Neural cell (in vitro differentiated cells): ENCODE results near the gene PLCB1. TPM values are rescaled to one million over a fixed set of nuclear protein-coding genes. Genes with fewer than 3 reads are reported as not detected.

Source experiments
- H2AFZ ChIP-seq: fragments of 200-600, 300-800 bp; sonication (generic), shearing (Covaris generic); 2 replicates; pipeline ENCODE4 v1.6.0; 2014; ENCODE audit warnings: low read depth, mild to moderate bottlenecking, antibody characterized with exemption, low read length, moderate library complexity
- H3F3A ChIP-seq: fragments of 200-600 bp; shearing (Covaris generic); 2 replicates; pipeline ENCODE4 v1.6.1; 2016; ENCODE audit warnings: mild to moderate bottlenecking, moderate library complexity, mixed read lengths, antibody characterized with exemption, low read length; ENCODE audit not compliant: insufficient read depth, poor library complexity, severe bottlenecking
- H3K27ac ChIP-seq: fragments of 200-600, 300-800 bp; sonication (generic), shearing (Covaris generic); 2 replicates; pipeline ENCODE4 v1.5.1; 2014; ENCODE audit warnings: mild to moderate bottlenecking, low read length, moderate library complexity
- H3K27me3 ChIP-seq: fragments of 300-800, 200-600 bp; sonication (generic), shearing (Covaris generic); 2 replicates; pipeline ENCODE4 v1.6.0; 2014; ENCODE audit warnings: mild to moderate bottlenecking, low read depth, low read length, moderate library complexity; ENCODE audit not compliant: insufficient read depth
- H3K36me3 ChIP-seq: fragments of 300-800, 200-600 bp; sonication (generic), shearing (Covaris generic); 2 replicates; pipeline ENCODE4 v1.5.1; 2014; ENCODE audit warnings: mild to moderate bottlenecking, antibody characterized with exemption, low read length, moderate library complexity; ENCODE audit not compliant: insufficient read depth
- H3K4me2 ChIP-seq: fragments of 300-800, 200-600 bp; sonication (generic), shearing (Covaris generic); 2 replicates; pipeline ENCODE4 v1.6.0; 2014; ENCODE audit warnings: mild to moderate bottlenecking, low read length
- H3K4me3 ChIP-seq: fragments of 300-800, 200-600 bp; sonication (generic), shearing (Covaris generic); 2 replicates; pipeline ENCODE4 v1.5.1; 2014; ENCODE audit warnings: mild to moderate bottlenecking, low read length, moderate library complexity
- H3K79me2 ChIP-seq: fragments of 200-600 bp; shearing (Covaris generic); replicated peaks from 2 replicates; pipeline ENCODE4 v1.6.0; 2014; ENCODE audit warnings: mild to moderate bottlenecking, low read length, moderate library complexity; ENCODE audit not compliant: insufficient read depth
- H3K9ac ChIP-seq: fragments of 300-800, 200-600 bp; sonication (generic), shearing (Covaris generic); 2 replicates; pipeline ENCODE4 v1.6.1; 2016; ENCODE audit warnings: mild to moderate bottlenecking, low read length, mixed read lengths
- H3K9me2 ChIP-seq: fragments of 200-600 bp; shearing (Covaris generic); 2 replicates; pipeline ENCODE4 v1.6.1; 2016; ENCODE audit warnings: mild to moderate bottlenecking, low read length, mixed read lengths; ENCODE audit not compliant: insufficient read depth
- H3K9me3 ChIP-seq: fragments of 200-600, 300-800 bp; sonication (generic), shearing (Covaris generic); 2 replicates; pipeline ENCODE4 v1.6.1; 2016; ENCODE audit warnings: mild to moderate bottlenecking, mixed run types, low read length, moderate library complexity, mixed read lengths
- H4K20me1 ChIP-seq: fragments of 200-600 bp; shearing (Covaris generic); 2 replicates; pipeline ENCODE4 v1.6.1; 2016; ENCODE audit warnings: mild to moderate bottlenecking, mixed run types; ENCODE audit not compliant: insufficient read depth
- EP300 ChIP-seq: fragments of 450-650 bp; conservative IDR thresholded peaks from 2 replicates; pipeline ENCODE4 v1.6.1; 2014; ENCODE audit warnings: antibody characterized with exemption, mild to moderate bottlenecking, moderate library complexity; ENCODE audit not compliant: poor library complexity, severe bottlenecking
- EZH2 ChIP-seq: fragments of 200-600, 300-800 bp; shearing (Covaris generic), sonication (generic); IDR thresholded peaks from 2 replicates; pipeline ENCODE4 v1.6.1; 2014; ENCODE audit warnings: antibody characterized with exemption, low read length, borderline replicate concordance, mild to moderate bottlenecking; ENCODE audit not compliant: insufficient read depth, poor library complexity, severe bottlenecking
- MXI1 ChIP-seq: fragments of 450-650 bp; conservative IDR thresholded peaks from 2 replicates; pipeline ENCODE4 v1.6.1; 2014; ENCODE audit warnings: antibody characterized with exemption, mild to moderate bottlenecking; ENCODE audit not compliant: poor library complexity, severe bottlenecking
- POLR2AphosphoS5 ChIP-seq: IDR thresholded peaks from 2 replicates; pipeline ENCODE4 v1.6.1; 2012
- RAD21 ChIP-seq: fragments of 450-650 bp; conservative IDR thresholded peaks from 2 replicates; pipeline ENCODE4 v1.6.1; 2014; ENCODE audit warnings: antibody characterized with exemption, mild to moderate bottlenecking, moderate library complexity
- SMC3 ChIP-seq: fragments of 450-650 bp; conservative IDR thresholded peaks from 2 replicates; pipeline ENCODE4 v1.6.1; 2014; ENCODE audit warnings: antibody characterized with exemption, mild to moderate bottlenecking, moderate library complexity; ENCODE audit not compliant: poor library complexity
- TAF1 ChIP-seq: IDR thresholded peaks from 2 replicates; pipeline ENCODE4 v1.6.1; 2012; ENCODE audit warnings: low read depth
- polyA plus RNA-seq: library from polyadenylated mRNA; depleted of rRNA; stranded (reverse); fragments of >200 nt; gene quantifications from 2 replicates; pipeline ENCODE4 v1.2.3, GENCODE V29; 2014
- TF ChIP-seq, protein P1 (sequence below): IDR thresholded peaks from 2 replicates; pipeline ENCODE4 v1.6.1; 2012; ENCODE audit warnings: borderline replicate concordance
- TF ChIP-seq, protein P2 (sequence below): fragments of 450-650 bp; IDR thresholded peaks from 2 replicates; pipeline ENCODE4 v1.5.1; 2014; ENCODE audit warnings: antibody characterized with exemption, mild to moderate bottlenecking, moderate library complexity; ENCODE audit not compliant: poor library complexity, severe bottlenecking

The PLCB1 gene
- polyA plus RNA-seq, 1 donor from 2014 or later: 11.4 TPM

DNA sequence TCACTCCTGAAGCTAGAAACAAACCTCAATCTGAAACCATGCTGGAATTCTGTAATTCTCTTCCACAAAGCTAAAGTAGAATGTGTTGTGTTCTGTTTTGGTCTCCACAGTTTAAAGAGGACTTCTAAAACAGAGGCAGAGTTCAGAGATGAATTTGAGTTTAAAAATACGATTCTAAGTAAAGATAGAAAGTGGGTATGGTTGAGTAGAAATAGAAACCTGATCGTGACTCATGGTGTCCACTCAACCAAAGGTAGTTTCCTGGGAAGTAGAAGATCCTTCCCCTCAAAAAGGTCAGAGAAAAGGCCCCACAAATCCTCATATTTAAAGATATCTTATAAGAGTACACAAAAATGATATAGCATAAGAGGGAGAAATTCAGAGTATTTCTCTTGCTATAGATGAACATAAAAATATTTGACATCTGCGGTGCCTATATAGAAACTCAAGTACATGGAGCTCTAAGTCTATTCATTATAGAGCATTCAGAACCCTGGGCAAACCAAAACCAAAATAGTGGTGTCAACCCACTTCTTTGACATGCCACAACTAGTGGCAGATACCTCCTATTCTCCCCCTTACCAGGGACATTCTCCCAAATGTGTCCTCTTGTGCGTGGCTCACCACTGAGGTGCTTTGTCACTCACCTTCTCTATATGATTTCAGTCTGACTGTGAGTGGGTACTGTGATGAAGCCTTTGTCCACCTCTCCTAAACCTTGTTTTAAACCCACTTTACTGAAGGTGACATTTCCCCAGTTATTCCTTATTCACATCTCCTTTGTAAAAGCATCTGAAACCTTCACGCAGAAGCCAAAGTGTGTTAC lies 84.5 kb downstream of the PLCB1 start:
- no peaks in the 10 kb centered on the region for H3K9me3 ChIP-seq
- H3F3A ChIP-seq: no peaks in the 10 kb centered on the region
- H2AFZ ChIP-seq: no peak overlapping the region
- H3K27me3 ChIP-seq: no peaks in the 10 kb centered on the region
- H3K9me2 ChIP-seq: no peaks in the 10 kb centered on the region
- H3K79me2 ChIP-seq: no peaks in the 10 kb centered on the region
- no peak overlapping the region for H3K9ac ChIP-seq
- H4K20me1 ChIP-seq: no peaks in the 10 kb centered on the region
- no peak overlapping the region for H3K4me2 ChIP-seq
- TF ChIP-seq, protein P1, sequence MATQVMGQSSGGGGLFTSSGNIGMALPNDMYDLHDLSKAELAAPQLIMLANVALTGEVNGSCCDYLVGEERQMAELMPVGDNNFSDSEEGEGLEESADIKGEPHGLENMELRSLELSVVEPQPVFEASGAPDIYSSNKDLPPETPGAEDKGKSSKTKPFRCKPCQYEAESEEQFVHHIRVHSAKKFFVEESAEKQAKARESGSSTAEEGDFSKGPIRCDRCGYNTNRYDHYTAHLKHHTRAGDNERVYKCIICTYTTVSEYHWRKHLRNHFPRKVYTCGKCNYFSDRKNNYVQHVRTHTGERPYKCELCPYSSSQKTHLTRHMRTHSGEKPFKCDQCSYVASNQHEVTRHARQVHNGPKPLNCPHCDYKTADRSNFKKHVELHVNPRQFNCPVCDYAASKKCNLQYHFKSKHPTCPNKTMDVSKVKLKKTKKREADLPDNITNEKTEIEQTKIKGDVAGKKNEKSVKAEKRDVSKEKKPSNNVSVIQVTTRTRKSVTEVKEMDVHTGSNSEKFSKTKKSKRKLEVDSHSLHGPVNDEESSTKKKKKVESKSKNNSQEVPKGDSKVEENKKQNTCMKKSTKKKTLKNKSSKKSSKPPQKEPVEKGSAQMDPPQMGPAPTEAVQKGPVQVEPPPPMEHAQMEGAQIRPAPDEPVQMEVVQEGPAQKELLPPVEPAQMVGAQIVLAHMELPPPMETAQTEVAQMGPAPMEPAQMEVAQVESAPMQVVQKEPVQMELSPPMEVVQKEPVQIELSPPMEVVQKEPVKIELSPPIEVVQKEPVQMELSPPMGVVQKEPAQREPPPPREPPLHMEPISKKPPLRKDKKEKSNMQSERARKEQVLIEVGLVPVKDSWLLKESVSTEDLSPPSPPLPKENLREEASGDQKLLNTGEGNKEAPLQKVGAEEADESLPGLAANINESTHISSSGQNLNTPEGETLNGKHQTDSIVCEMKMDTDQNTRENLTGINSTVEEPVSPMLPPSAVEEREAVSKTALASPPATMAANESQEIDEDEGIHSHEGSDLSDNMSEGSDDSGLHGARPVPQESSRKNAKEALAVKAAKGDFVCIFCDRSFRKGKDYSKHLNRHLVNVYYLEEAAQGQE: no peak
- TF ChIP-seq EZH2 (no peak), TAF1 (no peak), POLR2AphosphoS5 (no peak), SMC3 (no peak), EP300 (no peak), RAD21 (no peak), MXI1 (no peak)
- TF ChIP-seq, protein P2, sequence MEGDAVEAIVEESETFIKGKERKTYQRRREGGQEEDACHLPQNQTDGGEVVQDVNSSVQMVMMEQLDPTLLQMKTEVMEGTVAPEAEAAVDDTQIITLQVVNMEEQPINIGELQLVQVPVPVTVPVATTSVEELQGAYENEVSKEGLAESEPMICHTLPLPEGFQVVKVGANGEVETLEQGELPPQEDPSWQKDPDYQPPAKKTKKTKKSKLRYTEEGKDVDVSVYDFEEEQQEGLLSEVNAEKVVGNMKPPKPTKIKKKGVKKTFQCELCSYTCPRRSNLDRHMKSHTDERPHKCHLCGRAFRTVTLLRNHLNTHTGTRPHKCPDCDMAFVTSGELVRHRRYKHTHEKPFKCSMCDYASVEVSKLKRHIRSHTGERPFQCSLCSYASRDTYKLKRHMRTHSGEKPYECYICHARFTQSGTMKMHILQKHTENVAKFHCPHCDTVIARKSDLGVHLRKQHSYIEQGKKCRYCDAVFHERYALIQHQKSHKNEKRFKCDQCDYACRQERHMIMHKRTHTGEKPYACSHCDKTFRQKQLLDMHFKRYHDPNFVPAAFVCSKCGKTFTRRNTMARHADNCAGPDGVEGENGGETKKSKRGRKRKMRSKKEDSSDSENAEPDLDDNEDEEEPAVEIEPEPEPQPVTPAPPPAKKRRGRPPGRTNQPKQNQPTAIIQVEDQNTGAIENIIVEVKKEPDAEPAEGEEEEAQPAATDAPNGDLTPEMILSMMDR: no peak
- H3K4me3 ChIP-seq: no peak overlapping the region
- no peak overlapping the region for H3K27ac ChIP-seq
- no peaks in the 10 kb centered on the region for H3K36me3 ChIP-seq

DNA sequence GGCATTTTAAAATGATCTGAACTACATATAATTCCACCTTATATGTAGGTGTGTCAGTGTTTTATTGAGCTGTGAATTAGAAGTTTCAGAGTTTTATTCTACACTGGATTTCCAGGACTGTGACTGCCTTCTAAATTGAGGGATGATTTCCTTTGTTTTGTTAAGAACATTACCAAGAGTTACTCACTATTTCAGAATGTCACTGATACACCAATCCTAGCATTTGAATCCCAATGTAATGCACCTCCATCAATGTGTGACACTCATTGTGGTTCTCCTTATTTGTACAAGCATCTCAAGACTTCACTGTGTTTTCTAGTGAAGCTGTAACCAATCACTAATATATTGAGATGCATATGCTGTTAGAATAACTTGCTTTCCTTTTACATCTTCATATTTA lies 86.8 kb downstream of the PLCB1 start:
- Histone ChIP-seq H3K9me3 (no peaks in the 10 kb centered on the region), H3F3A (no peaks in the 10 kb centered on the region), H3K9me2 (no peaks in the 10 kb centered on the region), H2AFZ (no peak overlapping the region), H3K36me3 (no peaks in the 10 kb centered on the region), H3K4me2 (no peak overlapping the region), H4K20me1 (no peaks in the 10 kb centered on the region), H3K79me2 (no peaks in the 10 kb centered on the region), H3K4me3 (no peak overlapping the region), H3K9ac (no peak overlapping the region), H3K27ac (no peak overlapping the region), H3K27me3 (no peaks in the 10 kb centered on the region)
- no peak for TF ChIP-seq POLR2AphosphoS5
- TF ChIP-seq, protein P2: no peak
- TF ChIP-seq EZH2: no peak
- TF ChIP-seq, protein P1: no peak
- TF ChIP-seq TAF1: no peak
- no peak for TF ChIP-seq SMC3
- TF ChIP-seq EP300: no peak
- TF ChIP-seq RAD21: no peak
- TF ChIP-seq MXI1: no peak
